ENCODE results near the gene SMYD3. TPM values are rescaled to one million over a fixed set of nuclear protein-coding genes. Genes with fewer than 3 reads are reported as not detected.
A peak's percentile ranks its signal among the peaks of the same experiment; 100 is the strongest.

The SMYD3 gene
- total and polyA plus RNA-seq, 4 donors = 10.5 to 40.1 (median 32.5) TPM

DNA sequence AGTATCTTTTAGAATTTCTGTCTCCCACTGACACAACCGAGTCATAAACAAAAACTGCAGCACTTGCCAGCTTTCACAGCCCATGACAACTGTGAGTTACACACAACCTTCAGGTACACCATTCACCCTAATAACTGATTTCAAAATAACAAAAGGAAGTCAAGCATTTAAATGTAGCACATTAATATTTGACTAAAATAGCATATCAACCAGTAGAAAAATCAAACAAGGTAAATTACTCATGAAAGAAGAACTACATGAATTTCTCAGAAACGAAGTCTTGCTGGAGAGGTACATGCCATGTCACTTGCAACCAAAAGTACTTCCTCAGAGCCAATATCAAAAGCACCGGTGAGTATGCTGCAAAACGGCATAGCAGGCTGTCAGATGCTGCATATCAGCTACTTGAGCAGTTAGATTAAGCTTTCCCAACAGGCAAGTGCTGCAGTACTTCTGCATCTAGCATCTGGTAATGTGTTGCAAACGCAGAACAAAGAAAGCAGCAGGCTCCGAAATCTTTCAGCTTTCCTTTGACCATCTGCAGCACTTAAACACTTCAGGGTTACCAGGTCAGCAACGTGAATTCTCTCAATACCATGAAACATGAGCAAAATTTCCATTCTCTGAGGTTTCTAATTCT, 223.2 kb downstream of the SMYD3 start:
- DNase-seq = peak; percentile 34 to 70 (median 66)
- 36 to 47% methylated on average over 7 of the region's 7 CpGs for WGBS, 2 donors

DNA sequence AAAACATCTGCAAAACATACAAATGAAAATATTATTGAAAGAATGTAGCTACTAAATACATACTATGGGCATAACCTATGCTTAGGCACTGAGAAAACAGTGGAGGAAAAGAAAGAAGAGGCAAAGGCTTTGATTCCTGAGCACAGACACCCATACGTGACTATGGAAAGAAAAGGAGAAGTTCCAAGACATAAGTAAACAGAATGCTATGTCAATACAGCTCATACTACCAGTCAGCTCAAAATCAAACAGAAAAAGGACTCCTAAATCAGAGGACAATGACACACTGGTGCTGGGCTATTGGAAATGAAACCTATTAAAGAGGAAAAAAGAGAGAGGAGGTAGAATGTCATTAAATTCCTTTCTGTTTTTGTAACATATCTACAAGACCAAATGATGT, 225.4 kb downstream of the SMYD3 start:
- H3K27ac ChIP-seq (ENCODE audit: low read depth in 1 of 2, low read length in 1 of 2) = no peak overlapping the region
- WGBS, 2 donors = 17 to 45% methylated on average over 1 of the region's 1 CpG
- ATAC-seq (ENCODE audit: insufficient read depth, low FRiP score) = no peak
- H3K9me3 ChIP-seq (ENCODE audit: control insufficient read depth in 4 of 4, insufficient read depth in 3 of 4, low read length in 3 of 4) = no peaks in the 10 kb centered on the region
- DNase-seq = no peak
- TF ChIP-seq, protein P1, sequence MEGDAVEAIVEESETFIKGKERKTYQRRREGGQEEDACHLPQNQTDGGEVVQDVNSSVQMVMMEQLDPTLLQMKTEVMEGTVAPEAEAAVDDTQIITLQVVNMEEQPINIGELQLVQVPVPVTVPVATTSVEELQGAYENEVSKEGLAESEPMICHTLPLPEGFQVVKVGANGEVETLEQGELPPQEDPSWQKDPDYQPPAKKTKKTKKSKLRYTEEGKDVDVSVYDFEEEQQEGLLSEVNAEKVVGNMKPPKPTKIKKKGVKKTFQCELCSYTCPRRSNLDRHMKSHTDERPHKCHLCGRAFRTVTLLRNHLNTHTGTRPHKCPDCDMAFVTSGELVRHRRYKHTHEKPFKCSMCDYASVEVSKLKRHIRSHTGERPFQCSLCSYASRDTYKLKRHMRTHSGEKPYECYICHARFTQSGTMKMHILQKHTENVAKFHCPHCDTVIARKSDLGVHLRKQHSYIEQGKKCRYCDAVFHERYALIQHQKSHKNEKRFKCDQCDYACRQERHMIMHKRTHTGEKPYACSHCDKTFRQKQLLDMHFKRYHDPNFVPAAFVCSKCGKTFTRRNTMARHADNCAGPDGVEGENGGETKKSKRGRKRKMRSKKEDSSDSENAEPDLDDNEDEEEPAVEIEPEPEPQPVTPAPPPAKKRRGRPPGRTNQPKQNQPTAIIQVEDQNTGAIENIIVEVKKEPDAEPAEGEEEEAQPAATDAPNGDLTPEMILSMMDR (IDR thresholded peaks at IDR 0.05; ENCODE audit: control extremely low read depth, extremely low read depth) = no peak
- no peaks in the 10 kb centered on the region for H3K27me3 ChIP-seq (ENCODE audit: control insufficient read depth in 3 of 3, insufficient read depth in 3 of 3, low read length in 2 of 3)
- no peak overlapping the region for H3K9ac ChIP-seq (ENCODE audit: insufficient read depth in 1 of 2, low read length in 2 of 2)
- no peaks in the 10 kb centered on the region for H3K36me3 ChIP-seq (ENCODE audit: control insufficient read depth in 4 of 4, insufficient read depth in 4 of 4, low read length in 4 of 4)
- peaks cover 0 to 7% (median 0%) of the 10 kb centered on the region in 5 donors for H3K4me1 ChIP-seq (ENCODE audit: control insufficient read depth in 5 of 5, insufficient read depth in 5 of 5, low read length in 5 of 5)
- H3K4me3 ChIP-seq = no peak overlapping the region

More for the DNA sequence above, 223.2 kb downstream of the SMYD3 start:
- Histone ChIP-seq H3K27me3 (ENCODE audit: control insufficient read depth in 3 of 3, insufficient read depth in 3 of 3, low read length in 2 of 3) (no peaks in the 10 kb centered on the region), H3K9ac (ENCODE audit: insufficient read depth in 1 of 2, low read length in 2 of 2) (no peak overlapping the region), H3K36me3 (ENCODE audit: control insufficient read depth in 4 of 4, insufficient read depth in 4 of 4, low read length in 4 of 4) (no peaks in the 10 kb centered on the region), H3K4me3 (no peak overlapping the region), H3K9me3 (ENCODE audit: control insufficient read depth in 4 of 4, insufficient read depth in 3 of 4, low read length in 3 of 4) (no peaks in the 10 kb centered on the region), H3K4me1 (ENCODE audit: control insufficient read depth in 5 of 5, insufficient read depth in 5 of 5, low read length in 5 of 5) (peaks cover 0 to 7% (median 0%) of the 10 kb centered on the region in 5 donors), H3K27ac (ENCODE audit: low read depth in 1 of 2, low read length in 1 of 2) (no peak overlapping the region)
- no peak for ATAC-seq (ENCODE audit: insufficient read depth, low FRiP score)
- TF ChIP-seq, protein P1 (IDR thresholded peaks at IDR 0.05; ENCODE audit: control extremely low read depth, extremely low read depth) = no peak

DNA sequence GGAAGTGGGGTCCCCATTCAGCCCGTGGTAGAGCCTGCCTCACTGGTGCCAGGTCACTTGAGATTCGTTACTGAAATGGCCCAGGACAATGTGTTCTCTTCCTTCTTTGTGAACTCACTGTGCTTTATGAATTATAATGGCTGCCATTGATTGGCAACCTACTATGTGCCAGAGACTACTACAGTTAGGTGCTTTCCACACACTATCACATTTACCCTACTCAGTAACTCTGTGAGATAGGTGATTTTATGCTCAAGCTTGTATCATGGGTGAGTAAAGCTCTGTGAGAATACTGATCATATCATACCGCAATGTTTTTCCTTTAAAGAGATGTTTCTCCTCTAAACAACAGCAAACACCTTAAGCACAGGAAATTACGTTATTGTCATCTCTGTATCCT, 225.9 kb downstream of the SMYD3 start:
- TF ChIP-seq, protein P1 (IDR thresholded peaks at IDR 0.05; ENCODE audit: control extremely low read depth, extremely low read depth) = no peak
- Histone ChIP-seq H3K36me3 (ENCODE audit: control insufficient read depth in 4 of 4, insufficient read depth in 4 of 4, low read length in 4 of 4) (no peaks in the 10 kb centered on the region), H3K9ac (ENCODE audit: insufficient read depth in 1 of 2, low read length in 2 of 2) (no peak overlapping the region), H3K4me1 (ENCODE audit: control insufficient read depth in 5 of 5, insufficient read depth in 5 of 5, low read length in 5 of 5) (peaks cover 0 to 7% (median 0%) of the 10 kb centered on the region in 5 donors), H3K9me3 (ENCODE audit: control insufficient read depth in 4 of 4, insufficient read depth in 3 of 4, low read length in 3 of 4) (no peaks in the 10 kb centered on the region), H3K4me3 (no peak overlapping the region), H3K27me3 (ENCODE audit: control insufficient read depth in 3 of 3, insufficient read depth in 3 of 3, low read length in 2 of 3) (no peaks in the 10 kb centered on the region), H3K27ac (ENCODE audit: low read depth in 1 of 2, low read length in 1 of 2) (no peak overlapping the region)
- ATAC-seq (ENCODE audit: insufficient read depth, low FRiP score) (no peak), DNase-seq (no peak)
- 83 to 87% methylated on average over 4 of the region's 4 CpGs for WGBS, 2 donors

DNA sequence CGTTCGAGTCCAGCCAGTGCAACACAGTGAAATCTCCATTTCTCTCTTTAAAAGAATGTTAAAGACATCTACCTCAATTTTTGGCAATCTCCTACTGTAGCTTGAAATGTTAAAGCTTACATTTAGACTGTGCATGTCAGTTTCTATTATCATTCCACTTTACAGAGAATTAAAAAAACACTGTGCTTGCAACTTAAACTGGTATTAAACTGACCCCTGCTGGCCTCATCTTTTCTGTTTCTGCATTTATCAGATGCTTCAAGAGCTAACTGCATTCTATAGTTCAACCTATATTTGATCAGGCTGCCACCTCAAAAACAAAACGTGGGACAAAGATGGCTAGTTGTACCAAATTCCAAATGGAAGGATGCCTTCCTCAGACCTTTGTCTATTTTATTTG, 226.5 kb downstream of the SMYD3 start:
- no peaks in the 10 kb centered on the region for H3K9me3 ChIP-seq (ENCODE audit: control insufficient read depth in 4 of 4, insufficient read depth in 3 of 4, low read length in 3 of 4)
- peaks cover 0 to 7% (median 0%) of the 10 kb centered on the region in 5 donors for H3K4me1 ChIP-seq (ENCODE audit: control insufficient read depth in 5 of 5, insufficient read depth in 5 of 5, low read length in 5 of 5)
- WGBS, 2 donors = 92 to 93% methylated on average over 3 of the region's 3 CpGs
- H3K27me3 ChIP-seq (ENCODE audit: control insufficient read depth in 3 of 3, insufficient read depth in 3 of 3, low read length in 2 of 3) = no peaks in the 10 kb centered on the region
- ATAC-seq (ENCODE audit: insufficient read depth, low FRiP score) = no peak
- no peak overlapping the region for H3K27ac ChIP-seq (ENCODE audit: low read depth in 1 of 2, low read length in 1 of 2)
- TF ChIP-seq, protein P1 (IDR thresholded peaks at IDR 0.05; ENCODE audit: control extremely low read depth, extremely low read depth) = peak; percentile 7
- no peak overlapping the region for H3K4me3 ChIP-seq
- peak in 2 of 3 donors; percentile 61 to 73 for DNase-seq
- no peaks in the 10 kb centered on the region for H3K36me3 ChIP-seq (ENCODE audit: control insufficient read depth in 4 of 4, insufficient read depth in 4 of 4, low read length in 4 of 4)
- no peak overlapping the region for H3K9ac ChIP-seq (ENCODE audit: insufficient read depth in 1 of 2, low read length in 2 of 2)
